GM12878 (cell line): ENCODE results near the gene TBP.

Experiments
- ATF3 ChIP-seq: IDR thresholded peaks from 2 replicates; pipeline ENCODE4 v1.6.1; 2011; ENCODE audit warnings: low read depth, mild to moderate bottlenecking, low read length, moderate library complexity, borderline replicate concordance; ENCODE audit errors: extremely low read depth
- CHD2 ChIP-seq: IDR thresholded peaks from 2 replicates; pipeline ENCODE4 v1.6.1; 2011; ENCODE audit warnings: low read depth, low read length, improper control_type of control experiment, borderline replicate concordance
- EP300 ChIP-seq, 2 experiments: fragments of 150-350 bp in 1 of 2; IDR thresholded peaks; 2 replicates each; pipeline ENCODE4 v1.6.1; 2011 to 2012; ENCODE audit warnings: low read depth in 2 of 2, low read length in 2 of 2, borderline replicate concordance in 1 of 2, improper control_type of control experiment in 1 of 2, inconsistent platforms in 1 of 2; ENCODE audit not compliant: control insufficient read depth in 1 of 2
- FOS ChIP-seq: IDR thresholded peaks from 3 replicates; pipeline ENCODE4 v1.6.1; 2011; ENCODE audit warnings: borderline replicate concordance; ENCODE audit not compliant: insufficient read length; ENCODE audit errors: extremely low read depth
- HDAC6 ChIP-seq: fragments of 200-600 bp; sonication (generic); IDR thresholded peaks from one replicate; pipeline ENCODE4 v1.8.0; 2017; ENCODE audit warnings: antibody characterized with exemption; ENCODE audit not compliant: unreplicated experiment
- MAX ChIP-seq: IDR thresholded peaks from 2 replicates; pipeline ENCODE4 v1.6.1; 2012; ENCODE audit warnings: low read depth, low read length, improper control_type of control experiment
- NBN ChIP-seq: fragments of 450-650 bp; IDR thresholded peaks from 2 replicates; pipeline ENCODE4 v1.6.1; 2016
- NKRF ChIP-seq: fragments of 450-650 bp; conservative IDR thresholded peaks from 2 replicates; pipeline ENCODE4 v1.6.1; 2017; ENCODE audit warnings: mild to moderate bottlenecking, moderate library complexity
- NR2C2 ChIP-seq: IDR thresholded peaks from 2 replicates; pipeline ENCODE4 v1.6.1; 2011; ENCODE audit warnings: borderline replicate concordance, low read depth; ENCODE audit not compliant: control insufficient read depth, insufficient read length
- RAD21 ChIP-seq: IDR thresholded peaks from 2 replicates; pipeline ENCODE4 v1.6.1; 2011; ENCODE audit warnings: mild to moderate bottlenecking, low read depth, low read length, moderate library complexity; ENCODE audit not compliant: insufficient read depth
- RELA ChIP-seq: fragments of 450-650 bp; IDR thresholded peaks from 2 replicates; pipeline ENCODE4 v1.8.0; 2014; ENCODE audit warnings: borderline replicate concordance; ENCODE audit not compliant: partially characterized antibody
- ZBTB40 ChIP-seq: fragments of 450-650 bp; IDR thresholded peaks from 2 replicates; pipeline ENCODE4 v1.6.1; 2016; ENCODE audit warnings: mild to moderate bottlenecking, moderate library complexity, borderline replicate concordance
- TF ChIP-seq, protein P1 (sequence below), 3 experiments: IDR thresholded peaks in 2 of 3; conservative IDR thresholded peaks in 1 of 3; 2 replicates each; pipeline ENCODE4 v1.5.1; 2011; ENCODE audit warnings: low read depth in 3 of 3, low read length in 3 of 3, mild to moderate bottlenecking in 3 of 3, control low read depth in 2 of 3, moderate library complexity in 2 of 3, inconsistent platforms in 1 of 3, mixed read lengths in 1 of 3; ENCODE audit not compliant: control insufficient read depth in 2 of 3, insufficient read depth in 1 of 3; ENCODE audit errors: extremely low read depth in 1 of 3

GRCh38 chr6:170506446-170506845 is 47.7 kb upstream of the TBP start:
- TF ChIP-seq RELA (no peak), RAD21 (no peak), NKRF (no peak), ATF3 (no peak), MAX (no peak), NBN (no peak), FOS (no peak), NR2C2 (no peak), CHD2 (no peak), EP300 (IDR thresholded peaks at IDR 0.05; ENCODE audit: borderline replicate concordance in 1 of 2, control insufficient read depth in 1 of 2, low read depth in 2 of 2, low read length in 2 of 2) (no peak), ZBTB40 (no peak), HDAC6 (no peak)
- TF ChIP-seq, protein P1, sequence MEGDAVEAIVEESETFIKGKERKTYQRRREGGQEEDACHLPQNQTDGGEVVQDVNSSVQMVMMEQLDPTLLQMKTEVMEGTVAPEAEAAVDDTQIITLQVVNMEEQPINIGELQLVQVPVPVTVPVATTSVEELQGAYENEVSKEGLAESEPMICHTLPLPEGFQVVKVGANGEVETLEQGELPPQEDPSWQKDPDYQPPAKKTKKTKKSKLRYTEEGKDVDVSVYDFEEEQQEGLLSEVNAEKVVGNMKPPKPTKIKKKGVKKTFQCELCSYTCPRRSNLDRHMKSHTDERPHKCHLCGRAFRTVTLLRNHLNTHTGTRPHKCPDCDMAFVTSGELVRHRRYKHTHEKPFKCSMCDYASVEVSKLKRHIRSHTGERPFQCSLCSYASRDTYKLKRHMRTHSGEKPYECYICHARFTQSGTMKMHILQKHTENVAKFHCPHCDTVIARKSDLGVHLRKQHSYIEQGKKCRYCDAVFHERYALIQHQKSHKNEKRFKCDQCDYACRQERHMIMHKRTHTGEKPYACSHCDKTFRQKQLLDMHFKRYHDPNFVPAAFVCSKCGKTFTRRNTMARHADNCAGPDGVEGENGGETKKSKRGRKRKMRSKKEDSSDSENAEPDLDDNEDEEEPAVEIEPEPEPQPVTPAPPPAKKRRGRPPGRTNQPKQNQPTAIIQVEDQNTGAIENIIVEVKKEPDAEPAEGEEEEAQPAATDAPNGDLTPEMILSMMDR (IDR thresholded peaks at IDR 0.05 in 2 of 3, conservative IDR thresholded peaks at IDR 0.05 in 1 of 3; ENCODE audit: control insufficient read depth in 2 of 3, extremely low read depth in 1 of 3, insufficient read depth in 1 of 3, low read depth in 3 of 3, low read length in 3 of 3), result no peak
